NOMO-1 (cell line): ENCODE results near the gene SMIM24.

Experiments used
- DNase-seq, 2 experiments: peaks; one replicate each; lab custom pipeline; 2025; ENCODE audit not compliant: unreplicated experiment in 2 of 2; lab: John Stamatoyannopoulos, UW

SMIM24 gene

GRCh38 chr19:3499738-3500428 is 19.6 kb upstream of the SMIM24 start:
- DNase-seq = no peak

- no peak for DNase-seq
These were observed 17.6 kb upstream of the SMIM24 start for GRCh38 chr19:3497757-3498520.

- DNase-seq = no peak
These were observed 16.3 kb upstream of the SMIM24 start for GRCh38 chr19:3496392-3497273.

- no peak for DNase-seq
These were observed 14.2 kb upstream of the SMIM24 start for GRCh38 chr19:3494559-3494958.

GRCh38 chr19:3494051-3494450 is 13.7 kb upstream of the SMIM24 start:
- no peak for DNase-seq

GRCh38 chr19:3493651-3494050 is 13.3 kb upstream of the SMIM24 start:
- DNase-seq = no peak

- no peak for DNase-seq
These were observed 12.6 kb upstream of the SMIM24 start for GRCh38 chr19:3492919-3493318.

GRCh38 chr19:3492131-3492839 is 12.0 kb upstream of the SMIM24 start:
- no peak for DNase-seq

GRCh38 chr19:3491396-3492119 is 11.2 kb upstream of the SMIM24 start:
- no peak for DNase-seq

- DNase-seq = no peak
These were observed 2.9 kb upstream of the SMIM24 start, which contains the start of gene SMIM44 for GRCh38 chr19:3483226-3483628. TSS of gene SMIM44 (minus strand) at chr19:3483441. CDS start at chr19:3483403, 38 bp downstream.

GRCh38 chr19:3482507-3483225 is 2.3 kb upstream of the SMIM24 start:
- DNase-seq = no peak

GRCh38 chr19:3481241-3482090 is 1.1 kb upstream of the SMIM24 start:
- DNase-seq = no peak

GRCh38 chr19:3479834-3480215 is 500 bp downstream of the SMIM24 start:
- no peak for DNase-seq

GRCh38 chr19:3479177-3479833 is 1.0 kb downstream of the SMIM24 start:
- peak; percentile 67 to 72 for DNase-seq

- no peak for DNase-seq
These were observed 1.7 kb downstream of the SMIM24 start for GRCh38 chr19:3478409-3479176.

- DNase-seq = no peak
These were observed 2.4 kb downstream of the SMIM24 start for GRCh38 chr19:3477951-3478350.

GRCh38 chr19:3477506-3477905 is 2.8 kb downstream of the SMIM24 start:
- no peak for DNase-seq
